HG03103 (cell line): ENCODE data around the gene CSNK1D.
"Not testable (repeated sequence)": the region's sequence is repeated elsewhere in the genome, so short reads cannot be mapped to it uniquely, and the experiment has no call there.

ENCODE experiments used
- ATAC-seq: cut with Tn5 transposase; IDR thresholded peaks from one replicate; pipeline ENCODE4 v1.9.1; 2021; ENCODE audit warnings: low read depth; ENCODE audit not compliant: unreplicated experiment

CSNK1D gene

DNA sequence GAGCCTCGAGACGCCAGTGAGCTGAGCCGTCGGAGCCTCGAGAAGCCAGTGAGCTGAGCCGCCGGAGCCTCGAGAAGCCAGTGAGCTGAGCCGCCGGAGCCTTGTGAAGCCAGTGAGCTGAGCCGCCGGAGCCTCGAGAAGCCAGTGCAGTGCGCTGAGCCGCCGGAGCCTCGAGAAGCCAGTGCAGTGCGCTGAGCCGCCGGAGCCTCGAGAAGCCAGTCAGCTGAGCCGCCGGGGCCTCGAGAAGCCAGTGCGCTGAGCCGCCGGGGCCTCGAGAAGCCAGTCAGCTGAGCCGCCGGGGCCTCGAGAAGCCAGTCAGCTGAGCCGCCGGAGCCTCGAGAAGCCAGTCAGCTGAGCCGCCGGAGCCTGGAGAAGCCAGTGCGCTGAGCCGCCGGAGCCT is 19.4 kb downstream of the CSNK1D start:
- ATAC-seq, result not testable (repeated sequence)

DNA sequence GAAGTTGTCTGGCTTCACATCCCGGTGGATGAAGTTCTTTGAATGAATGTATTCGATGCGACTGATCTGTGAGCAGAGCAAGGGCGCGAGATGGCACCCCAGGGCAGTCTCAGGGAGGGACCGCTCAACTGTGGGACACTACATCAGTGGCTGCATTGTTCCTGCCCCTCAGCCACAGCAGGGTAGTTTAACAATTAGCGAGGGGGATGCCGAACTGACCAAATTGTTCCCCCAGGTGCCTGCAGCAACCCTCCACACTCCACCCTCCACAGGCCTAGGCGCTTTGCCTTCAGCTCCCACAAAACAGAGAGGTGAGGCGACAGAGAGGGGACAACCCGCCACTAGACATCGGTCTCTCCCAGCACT is 20.3 kb downstream of the CSNK1D start:
- no peak for ATAC-seq

DNA sequence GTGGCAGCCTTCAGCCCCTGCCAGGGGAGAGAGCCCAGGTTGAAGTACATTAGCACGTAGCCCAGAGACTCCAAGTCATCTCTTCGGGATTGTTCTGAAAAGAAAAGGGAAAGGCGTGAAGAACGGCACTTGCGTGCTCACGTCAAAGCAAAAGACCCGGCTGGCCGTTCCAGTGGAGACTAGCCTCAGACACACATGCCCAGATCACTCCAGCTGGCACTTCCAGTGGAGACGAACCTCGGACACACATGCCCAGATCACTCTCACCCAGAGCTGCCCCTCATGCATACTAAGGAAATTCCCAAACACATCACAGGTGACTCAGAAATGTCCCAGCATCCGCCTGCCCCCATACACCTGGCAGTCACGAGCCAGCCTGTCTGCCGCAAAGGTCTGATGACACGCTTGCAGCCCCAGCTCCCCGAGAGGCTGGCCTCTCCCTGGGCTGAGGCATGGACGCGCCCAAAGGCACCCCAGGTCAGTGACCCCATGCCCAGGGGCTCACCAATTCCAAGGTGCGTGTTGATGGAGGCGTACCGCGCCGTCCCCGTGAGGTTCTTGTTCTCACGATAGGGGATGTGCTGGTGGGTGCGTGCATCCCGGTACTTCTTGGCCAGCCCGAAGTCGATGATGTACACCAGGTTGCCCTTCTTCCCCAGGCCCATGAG is 20.9 kb downstream of the CSNK1D start:
- ATAC-seq, result no peak

DNA sequence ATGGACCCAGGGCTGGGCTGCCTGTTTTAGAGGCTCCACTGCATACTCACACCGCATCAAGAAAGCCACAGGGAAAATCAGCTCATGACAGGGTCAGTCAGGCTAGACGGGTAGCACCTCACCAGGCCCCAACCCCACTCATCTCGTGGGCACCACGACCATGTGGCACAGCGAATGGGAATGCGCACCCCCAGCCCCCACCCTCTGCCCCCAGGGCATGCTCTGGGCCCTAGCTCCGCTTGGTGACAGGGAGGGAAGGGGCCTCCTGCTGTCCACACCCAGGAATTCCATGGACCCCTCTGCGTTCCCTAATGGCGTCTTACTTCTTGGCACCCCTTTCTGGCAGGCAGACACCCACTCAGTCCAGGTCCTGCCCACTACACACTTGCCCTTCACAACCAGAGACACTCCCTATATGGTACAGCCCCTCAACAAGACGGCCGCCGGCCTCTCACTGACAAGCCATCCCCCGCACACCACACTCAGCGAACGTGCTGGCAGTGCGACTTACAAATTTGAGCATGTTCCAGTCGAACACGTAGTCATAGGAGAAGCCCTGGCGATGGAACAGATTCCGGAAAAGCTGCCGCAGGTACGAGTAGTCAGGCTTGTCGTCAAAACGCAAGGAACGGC is 22.5 kb downstream of the CSNK1D start:
- ATAC-seq, result no peak

DNA sequence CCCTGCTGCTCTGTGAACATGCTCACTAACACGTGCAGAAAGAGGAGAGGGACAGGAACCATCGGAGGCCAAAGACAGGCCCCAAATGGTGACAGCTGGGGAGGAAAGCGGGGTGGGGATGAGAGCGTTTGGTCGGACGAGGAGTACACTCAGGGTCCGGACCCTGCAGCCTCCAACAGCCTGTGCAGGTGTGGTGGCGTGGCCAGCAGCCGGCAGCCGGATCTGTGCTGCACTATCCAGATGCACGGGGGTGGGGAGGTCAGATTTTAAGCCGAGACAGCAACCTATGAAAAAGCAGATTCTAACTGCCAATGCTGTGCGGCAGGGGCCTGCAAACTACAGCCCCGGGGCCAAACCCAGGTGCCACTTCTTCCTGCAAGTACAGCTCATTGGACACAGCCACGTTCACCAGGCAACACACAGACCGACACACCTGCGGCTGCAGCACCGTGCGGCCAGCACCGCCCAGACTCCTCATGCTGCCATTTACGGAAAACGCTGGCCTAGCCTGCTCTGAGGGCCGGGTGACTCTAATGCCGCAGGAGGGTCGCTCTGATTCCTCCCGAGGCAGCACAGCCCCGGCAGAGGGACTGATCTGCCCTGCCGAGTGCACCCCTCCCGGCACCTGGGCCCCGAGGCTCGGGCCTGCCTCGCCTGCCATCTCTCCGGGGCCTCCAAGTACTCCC is 23.5 kb downstream of the CSNK1D start:
- ATAC-seq, result no peak

DNA sequence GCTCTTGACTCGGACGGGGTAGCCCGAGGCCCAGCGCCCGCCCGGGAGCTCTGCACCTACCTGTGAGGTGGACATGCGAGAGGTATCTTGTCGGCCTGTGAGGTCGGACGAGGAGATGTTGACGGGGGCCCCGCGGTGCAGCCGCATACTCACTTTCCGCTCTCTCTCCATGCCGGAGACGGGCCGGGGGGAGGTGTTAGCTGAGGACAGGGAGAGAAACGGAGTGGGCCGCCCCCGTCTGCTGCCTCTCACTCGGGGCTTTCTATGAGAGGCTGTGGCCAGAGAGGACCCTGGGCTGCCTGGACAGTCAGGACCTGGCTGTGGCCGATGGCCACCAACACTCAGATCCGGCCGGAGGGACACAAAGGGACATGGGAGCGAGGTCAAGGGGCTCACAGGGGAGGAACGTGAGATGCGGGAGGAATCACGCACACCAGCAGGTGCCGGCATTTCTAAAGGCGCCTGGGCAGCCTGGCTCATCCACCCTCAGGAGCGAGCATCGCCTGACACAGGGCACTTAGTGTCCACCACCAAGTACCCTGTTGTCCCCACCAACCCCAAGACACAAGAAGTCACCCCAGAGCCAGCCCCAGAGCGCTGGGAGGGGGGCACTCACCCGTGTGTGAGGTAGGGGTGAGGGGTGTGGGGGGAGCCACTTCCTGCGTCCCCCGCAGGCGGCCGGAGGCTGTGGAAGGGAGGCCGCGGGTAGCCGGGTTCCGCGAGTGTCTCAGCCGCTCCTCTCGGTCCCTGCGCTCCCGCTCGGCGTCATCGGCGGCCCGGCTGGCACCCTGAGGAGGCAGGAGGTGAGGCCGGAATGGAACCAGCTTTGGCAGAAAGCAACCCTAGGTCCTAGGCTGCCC is 24.5 kb downstream of the CSNK1D start:
- ATAC-seq, result no peak

DNA sequence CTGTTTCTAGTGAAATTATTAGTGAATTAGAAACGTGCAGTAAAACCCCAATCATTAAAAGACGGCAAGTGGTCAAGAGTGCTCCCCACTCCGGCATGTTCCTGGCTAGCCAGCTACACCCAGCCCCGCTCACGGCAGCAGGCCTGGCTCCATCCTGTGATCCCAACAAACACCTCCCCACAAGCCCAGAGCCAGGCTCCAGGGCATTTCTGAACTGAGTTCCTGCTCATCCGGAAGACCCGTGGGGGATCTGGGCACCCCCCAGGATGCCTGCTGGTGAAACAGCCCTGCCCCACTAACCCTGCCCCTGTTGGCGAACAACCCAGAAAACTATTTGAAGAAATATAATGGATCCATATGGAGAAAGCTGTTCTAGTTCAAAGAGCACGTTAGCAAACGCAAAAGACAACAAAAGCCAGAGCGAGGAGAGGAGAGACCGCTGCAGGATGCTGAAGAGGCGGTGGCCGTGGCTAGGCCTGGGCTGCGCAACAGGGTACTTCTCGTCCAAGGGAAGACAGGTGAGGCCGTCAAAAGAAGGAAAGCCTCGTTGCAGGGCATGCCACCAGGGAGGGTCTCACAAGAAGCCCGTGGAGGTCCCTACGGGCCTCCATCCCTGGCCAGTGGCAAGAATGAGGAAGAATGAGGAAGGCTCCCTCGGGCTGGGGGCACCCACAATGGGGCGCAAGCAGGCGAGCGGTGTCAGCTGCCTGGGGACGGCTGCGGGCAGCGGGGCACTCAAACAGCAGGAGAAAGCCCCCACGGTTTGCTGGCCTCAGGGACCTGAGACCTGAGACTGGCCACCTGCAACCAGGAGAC is 25.4 kb downstream of the CSNK1D start:
- no peak for ATAC-seq

DNA sequence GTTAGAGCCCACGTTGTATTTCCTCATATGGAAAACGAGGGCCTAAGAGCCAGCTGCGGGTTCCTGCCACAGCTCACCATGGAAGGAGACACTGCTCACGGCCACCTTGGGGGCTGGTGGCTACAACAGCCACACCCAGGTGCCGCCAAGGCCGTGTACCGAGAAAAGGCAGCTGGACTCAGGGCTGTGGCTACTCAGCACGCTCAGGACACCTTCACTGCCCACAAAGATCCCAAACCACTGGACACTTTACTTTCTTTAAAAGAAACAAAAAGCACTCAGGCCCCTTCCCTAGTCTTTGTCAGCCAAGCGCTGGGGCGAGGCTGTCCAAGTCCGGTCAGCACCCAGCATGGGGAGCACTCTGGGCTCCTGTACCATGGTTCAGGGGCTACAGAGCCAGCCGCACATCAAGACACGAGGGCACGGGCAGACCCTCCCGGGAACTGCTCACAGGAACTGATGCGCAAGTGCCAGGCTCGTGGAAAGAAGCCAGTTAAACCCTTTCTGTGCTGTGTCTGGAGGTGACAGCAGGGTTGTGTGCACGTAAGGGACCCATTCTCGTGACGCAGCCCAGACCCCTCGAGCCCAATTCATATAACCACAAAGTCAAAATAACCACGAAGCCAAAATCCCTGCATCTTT is 26.2 kb downstream of the CSNK1D start:
- ATAC-seq, result no peak

DNA sequence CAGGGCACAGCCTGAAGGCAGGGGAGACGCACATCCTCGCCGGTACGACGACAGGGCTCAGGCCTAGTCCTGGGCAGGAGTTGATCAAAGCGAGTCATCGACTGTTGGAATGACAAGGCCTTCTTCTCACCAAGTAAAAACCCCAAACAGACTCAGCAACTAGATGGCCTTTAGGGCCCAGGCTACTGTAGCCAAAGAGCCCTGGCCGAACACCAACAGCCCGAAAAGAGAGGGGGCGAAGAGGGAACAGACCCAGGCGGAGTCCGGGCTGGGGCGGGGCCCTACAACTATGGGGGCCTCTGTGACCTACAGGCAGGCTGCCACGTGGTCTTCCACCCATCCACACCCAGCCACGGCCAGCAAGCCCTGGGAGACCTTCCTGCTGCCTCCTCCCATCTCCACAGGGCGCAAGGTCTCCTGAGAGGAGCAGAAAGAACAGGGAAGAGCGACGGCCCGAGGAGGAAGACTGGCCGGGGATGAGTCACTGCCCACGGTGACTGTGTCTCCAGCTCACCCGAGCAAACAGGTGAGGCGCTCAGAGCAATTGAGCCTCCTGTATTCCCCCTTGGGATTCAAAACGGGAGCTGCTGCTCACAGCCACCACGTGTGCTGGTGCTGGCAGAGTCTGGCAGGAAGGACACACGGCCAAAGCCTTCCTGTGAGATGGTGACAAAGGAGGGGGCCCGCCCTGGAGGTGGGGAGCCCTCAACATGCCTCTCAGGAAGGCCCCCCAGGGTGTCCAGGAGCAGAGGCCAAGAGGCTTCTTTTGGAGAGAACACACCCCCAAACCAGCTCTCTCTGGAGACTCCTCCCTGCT is 26.9 kb downstream of the CSNK1D start:
- ATAC-seq, result no peak

DNA sequence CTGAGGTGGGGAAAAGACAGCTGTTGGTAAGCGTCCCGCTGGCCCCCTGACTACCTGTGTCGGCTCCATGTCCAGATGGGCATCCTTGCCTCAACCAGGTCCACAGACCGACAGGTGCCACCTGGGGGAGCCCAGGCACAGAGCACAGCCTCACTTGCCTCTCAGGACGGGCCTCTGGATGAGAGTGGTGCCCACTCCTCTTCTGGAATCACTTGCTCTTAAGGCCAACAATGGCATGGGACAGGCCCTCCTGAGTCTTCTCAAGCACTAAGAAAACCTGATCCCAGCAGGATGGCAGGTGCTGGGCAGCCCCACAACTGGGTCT is 27.5 kb downstream of the CSNK1D start:
- no peak for ATAC-seq

DNA sequence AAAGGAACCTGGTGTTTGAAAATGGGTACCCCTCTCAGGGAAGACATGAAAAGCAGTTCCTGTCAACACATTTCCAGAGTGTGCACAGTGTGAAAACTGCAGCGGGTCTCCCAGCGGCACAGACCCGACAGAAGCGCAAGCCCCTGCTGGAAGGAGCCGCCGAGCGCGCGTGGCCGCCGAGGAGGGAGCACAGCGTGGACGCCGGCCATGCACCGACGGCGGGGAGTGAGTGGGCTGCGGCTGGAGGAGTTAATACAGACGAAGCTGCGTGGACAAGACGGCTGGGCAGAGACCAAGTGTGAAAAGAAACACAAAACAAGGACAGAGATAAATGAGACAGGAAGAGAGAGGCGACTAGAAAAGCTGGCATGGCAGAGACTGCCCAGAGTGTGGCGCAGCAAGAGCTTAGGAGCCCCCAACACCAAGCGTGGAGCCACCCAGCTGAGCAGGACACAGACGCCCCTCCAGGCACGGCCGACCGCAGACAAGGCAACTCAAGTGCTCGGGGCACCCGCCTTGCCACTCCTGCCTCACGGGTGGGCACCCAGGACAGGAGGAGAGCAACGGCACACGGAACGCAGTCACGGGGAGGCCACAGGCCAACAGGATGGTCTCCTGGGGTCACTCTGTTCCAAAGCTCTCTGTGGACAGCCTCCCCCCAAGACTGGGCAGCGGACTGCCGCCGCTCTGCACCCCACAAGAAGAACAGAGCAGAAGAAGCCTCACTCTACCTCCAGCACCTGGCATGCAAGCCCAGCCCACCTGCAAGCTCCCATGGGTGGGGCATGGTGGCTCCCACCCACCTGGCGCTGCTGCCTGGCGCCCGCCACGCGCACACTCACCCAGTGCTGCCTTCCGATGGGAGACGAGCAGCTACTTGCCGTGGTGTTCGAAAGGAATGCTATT is 28.1 kb downstream of the CSNK1D start:
- no peak for ATAC-seq

DNA sequence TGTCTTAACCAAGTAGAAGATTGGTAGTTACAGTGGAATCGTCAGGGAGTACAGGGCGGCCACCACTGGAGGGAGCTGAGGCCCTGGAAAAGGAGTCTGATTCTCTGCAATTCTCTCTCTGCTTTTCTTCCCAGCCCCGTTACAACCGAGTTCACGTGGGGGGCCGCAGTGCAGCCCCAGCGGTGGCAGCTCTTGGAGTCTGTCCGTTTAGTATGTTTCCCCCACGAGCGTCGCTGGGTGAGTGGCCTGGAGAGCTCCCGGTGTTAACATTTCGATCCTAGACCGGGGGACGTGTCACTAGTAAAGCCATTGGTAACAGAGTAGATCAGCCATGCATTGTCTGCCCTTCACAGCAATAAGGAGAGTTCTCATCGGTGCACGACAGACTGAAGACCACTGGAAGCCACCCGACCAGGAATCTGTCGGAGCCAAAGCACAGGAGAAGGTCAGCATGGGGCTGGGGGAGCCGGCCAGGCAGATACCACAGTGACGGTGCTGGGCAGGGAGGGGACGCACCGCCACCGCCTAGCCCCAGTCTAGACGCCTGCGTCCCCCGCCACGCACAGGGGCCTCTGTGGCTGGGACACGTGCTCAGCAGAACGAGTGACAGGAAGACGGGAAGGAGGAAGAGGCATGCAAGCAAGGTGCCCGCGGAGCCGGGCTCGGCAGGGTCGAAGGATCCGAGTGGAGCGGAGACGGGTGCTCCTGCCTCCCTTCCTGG is 28.9 kb downstream of the CSNK1D start:
- no peak for ATAC-seq

DNA sequence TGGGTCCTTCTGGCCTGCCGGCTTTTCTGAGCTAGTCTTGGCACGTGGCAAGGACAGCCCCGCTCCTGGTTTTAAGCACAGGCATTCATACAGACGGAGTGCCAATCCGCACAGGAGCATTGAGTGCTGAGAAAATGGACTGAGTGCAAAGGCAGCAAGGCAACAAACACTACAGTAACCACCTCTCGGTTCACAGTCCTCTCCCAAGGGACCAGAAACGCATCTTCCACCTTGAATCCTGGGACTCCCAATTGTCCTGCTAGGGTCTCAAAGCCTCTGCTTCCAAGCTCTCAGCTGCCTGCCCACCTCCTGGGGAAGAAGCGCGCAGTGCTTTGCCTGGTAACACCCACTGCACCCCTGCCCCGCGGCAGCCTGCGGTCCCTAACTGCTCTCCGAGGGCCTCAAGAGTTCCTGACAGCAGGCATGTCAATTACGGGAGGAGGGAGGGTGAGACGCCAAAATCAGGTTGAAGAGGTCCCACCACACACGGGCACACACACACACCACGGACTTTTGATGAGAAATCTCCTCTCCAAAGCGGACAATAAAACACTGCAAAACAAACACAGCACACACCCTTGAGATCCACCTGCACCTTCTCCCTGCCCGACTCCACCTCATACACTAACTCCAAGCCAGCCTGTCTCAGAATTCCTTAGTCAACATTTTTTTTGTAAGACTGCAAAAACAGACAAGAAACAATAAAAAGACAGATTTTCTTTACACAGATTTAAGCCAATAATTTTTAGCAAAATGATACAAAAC is 29.7 kb downstream of the CSNK1D start:
- no peak for ATAC-seq

DNA sequence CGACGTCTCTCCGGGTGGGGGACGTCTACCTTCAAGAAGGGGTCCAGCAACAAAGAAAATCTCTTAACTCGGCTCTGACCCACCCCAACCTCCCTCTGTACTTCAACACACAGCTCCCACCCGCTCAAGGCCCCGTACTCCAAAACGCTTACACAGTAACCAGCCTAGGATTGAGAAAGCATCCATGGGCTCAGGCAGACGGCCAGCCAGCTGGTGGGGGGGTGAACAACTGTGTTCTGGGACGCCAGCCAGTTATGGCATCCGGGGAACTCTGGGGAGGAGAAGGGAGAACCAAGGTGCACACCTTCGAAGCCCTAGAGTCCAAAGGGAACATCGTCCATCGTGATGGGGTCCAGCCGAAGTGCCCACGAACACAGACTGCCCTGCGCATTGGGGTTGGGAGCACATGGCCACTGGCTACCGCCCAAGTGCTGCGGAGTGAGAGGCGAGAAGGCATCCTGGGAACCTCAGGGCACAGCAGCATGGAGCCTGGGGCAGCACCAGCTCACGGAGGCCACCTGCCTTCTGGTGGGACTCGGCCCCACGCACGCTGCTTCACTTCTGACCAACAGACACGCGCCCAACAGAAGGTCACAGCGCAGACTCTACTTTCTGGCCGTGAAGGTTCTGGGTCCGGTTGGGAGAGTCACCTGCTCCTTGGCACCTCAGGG is 30.4 kb downstream of the CSNK1D start:
- no peak for ATAC-seq

DNA sequence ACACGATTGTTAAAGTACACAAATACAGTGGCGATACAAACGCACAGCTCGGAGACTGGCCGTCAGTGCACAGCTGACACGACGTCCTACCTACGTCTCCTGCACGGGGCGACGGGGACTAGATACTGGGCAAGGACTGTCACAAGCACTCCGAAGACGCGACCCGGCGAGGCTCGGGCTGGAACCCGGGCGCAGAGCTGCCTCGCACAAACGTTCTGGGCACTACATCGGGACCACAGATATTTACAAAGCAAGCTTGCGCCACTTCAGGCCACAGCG is 30.9 kb downstream of the CSNK1D start:
- no peak for ATAC-seq

DNA sequence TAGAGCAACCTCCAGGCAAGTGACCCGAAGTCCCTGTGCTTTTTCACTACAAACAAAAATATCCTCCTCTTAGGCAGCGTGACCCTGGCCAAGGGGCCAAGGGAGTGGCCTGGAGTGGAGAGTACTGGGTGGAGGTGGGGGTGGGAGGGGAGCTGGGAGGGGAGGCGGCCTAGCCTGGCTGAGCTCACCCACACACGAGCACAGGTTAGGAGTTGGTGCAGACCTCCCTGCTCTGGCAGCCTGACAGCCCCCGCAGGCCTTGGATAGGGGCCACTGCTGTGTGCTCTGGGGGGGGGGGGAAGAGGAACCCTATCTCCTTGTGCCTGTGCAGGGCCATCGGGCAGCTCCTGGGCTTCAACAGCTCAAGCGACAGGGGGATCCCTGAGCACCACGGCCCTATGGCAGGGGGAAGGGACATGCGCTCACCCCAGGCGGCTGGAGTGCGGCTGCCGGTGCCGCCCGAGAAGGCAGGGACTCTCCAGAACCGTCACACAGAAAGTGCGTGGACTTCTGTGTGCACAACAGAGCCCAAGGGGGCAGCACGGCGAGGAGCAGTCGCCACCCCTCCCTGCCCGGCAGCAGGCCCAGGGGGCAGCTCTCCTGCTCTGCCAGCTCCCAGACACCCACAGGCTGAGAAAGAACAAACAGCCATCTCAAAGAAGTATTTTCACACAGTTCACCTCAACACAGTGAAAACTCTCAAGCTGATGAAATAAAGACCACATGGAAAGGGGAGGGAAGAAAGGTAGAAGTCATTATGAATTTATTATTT is 31.4 kb downstream of the CSNK1D start:
- no peak for ATAC-seq
